ENCODE measurements around the gene JCHAIN. TPM values are rescaled to one million over a fixed set of nuclear protein-coding genes. Genes with fewer than 3 reads are reported as not detected.

The JCHAIN gene
- total and polyA plus RNA-seq, 2 of the 13 experiments (the other 11 are each of a cell fraction or from before 2014, with no cell fraction given) = not detected

- TF ChIP-seq, protein P1, sequence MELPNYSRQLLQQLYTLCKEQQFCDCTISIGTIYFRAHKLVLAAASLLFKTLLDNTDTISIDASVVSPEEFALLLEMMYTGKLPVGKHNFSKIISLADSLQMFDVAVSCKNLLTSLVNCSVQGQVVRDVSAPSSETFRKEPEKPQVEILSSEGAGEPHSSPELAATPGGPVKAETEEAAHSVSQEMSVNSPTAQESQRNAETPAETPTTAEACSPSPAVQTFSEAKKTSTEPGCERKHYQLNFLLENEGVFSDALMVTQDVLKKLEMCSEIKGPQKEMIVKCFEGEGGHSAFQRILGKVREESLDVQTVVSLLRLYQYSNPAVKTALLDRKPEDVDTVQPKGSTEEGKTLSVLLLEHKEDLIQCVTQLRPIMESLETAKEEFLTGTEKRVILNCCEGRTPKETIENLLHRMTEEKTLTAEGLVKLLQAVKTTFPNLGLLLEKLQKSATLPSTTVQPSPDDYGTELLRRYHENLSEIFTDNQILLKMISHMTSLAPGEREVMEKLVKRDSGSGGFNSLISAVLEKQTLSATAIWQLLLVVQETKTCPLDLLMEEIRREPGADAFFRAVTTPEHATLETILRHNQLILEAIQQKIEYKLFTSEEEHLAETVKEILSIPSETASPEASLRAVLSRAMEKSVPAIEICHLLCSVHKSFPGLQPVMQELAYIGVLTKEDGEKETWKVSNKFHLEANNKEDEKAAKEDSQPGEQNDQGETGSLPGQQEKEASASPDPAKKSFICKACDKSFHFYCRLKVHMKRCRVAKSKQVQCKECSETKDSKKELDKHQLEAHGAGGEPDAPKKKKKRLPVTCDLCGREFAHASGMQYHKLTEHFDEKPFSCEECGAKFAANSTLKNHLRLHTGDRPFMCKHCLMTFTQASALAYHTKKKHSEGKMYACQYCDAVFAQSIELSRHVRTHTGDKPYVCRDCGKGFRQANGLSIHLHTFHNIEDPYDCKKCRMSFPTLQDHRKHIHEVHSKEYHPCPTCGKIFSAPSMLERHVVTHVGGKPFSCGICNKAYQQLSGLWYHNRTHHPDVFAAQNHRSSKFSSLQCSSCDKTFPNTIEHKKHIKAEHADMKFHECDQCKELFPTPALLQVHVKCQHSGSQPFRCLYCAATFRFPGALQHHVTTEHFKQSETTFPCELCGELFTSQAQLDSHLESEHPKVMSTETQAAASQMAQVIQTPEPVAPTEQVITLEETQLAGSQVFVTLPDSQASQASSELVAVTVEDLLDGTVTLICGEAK (IDR thresholded peaks at IDR 0.05) = peak; percentile 97
- TF ChIP-seq, protein P1 (CRISPR knock-in tag; IDR thresholded peaks at IDR 0.05) = peak; percentile 62; the same call in 1 of the 2 replicates
- TF ChIP-seq NRL (CRISPR knock-in tag; IDR thresholded peaks at IDR 0.05; ENCODE audit: borderline replicate concordance) = no peak
- TF ChIP-seq CREB1 (IDR thresholded peaks at IDR 0.05) = peak; percentile 73
- TF ChIP-seq CREB1 (CRISPR knock-in tag; IDR thresholded peaks at IDR 0.05) = peak; percentile 94
- peak; percentile 45; the same call in 1 of the 2 replicates for TF ChIP-seq ZNF343 (CRISPR knock-in tag; IDR thresholded peaks at IDR 0.05)
- TF ChIP-seq AFF4 (CRISPR knock-in tag; IDR thresholded peaks at IDR 0.05) = 0 out of 2 replicates have a peak, but pooled peaks have one; percentile 14
- TF ChIP-seq SPEN (CRISPR knock-in tag; IDR thresholded peaks at IDR 0.05; ENCODE audit: low read depth) = peak; percentile 84
- TF ChIP-seq ATAD3A (CRISPR knock-in tag; IDR thresholded peaks at IDR 0.05) = no peak
- no peak for TF ChIP-seq RORA (CRISPR knock-in tag; IDR thresholded peaks at IDR 0.05)
- TF ChIP-seq, protein P2, sequence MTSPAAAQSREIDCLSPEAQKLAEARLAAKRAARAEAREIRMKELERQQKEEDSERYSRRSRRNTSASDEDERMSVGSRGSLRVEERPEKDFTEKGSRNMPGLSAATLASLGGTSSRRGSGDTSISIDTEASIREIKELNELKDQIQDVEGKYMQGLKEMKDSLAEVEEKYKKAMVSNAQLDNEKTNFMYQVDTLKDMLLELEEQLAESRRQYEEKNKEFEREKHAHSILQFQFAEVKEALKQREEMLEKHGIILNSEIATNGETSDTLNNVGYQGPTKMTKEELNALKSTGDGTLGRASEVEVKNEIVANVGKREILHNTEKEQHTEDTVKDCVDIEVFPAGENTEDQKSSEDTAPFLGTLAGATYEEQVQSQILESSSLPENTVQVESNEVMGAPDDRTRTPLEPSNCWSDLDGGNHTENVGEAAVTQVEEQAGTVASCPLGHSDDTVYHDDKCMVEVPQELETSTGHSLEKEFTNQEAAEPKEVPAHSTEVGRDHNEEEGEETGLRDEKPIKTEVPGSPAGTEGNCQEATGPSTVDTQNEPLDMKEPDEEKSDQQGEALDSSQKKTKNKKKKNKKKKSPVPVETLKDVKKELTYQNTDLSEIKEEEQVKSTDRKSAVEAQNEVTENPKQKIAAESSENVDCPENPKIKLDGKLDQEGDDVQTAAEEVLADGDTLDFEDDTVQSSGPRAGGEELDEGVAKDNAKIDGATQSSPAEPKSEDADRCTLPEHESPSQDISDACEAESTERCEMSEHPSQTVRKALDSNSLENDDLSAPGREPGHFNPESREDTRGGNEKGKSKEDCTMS (CRISPR knock-in tag; conservative IDR thresholded peaks at IDR 0.05) = no peak; the same call in 1 of the 2 replicates
- no peak for TF ChIP-seq TBP (CRISPR knock-in tag; IDR thresholded peaks at IDR 0.05)
- peak; percentile 61; the same call in 1 of the 2 replicates for TF ChIP-seq CHD2 (IDR thresholded peaks at IDR 0.05; ENCODE audit: low read depth, low read length)
Measured at GRCh38 chr4:70687821-70688794, 21.8 kb upstream of the JCHAIN start, which contains the start of gene UTP3 (continued).
